GM12891 (cell line): Measurements from ENCODE around the gene ZNF791.
A peak's percentile ranks its signal among the peaks of the same experiment; 100 is the strongest.

Experiments used
- PAX5 ChIP-seq: IDR thresholded peaks from 2 replicates; pipeline ENCODE4 v1.6.1; 2011; ENCODE audit warnings: low read length, moderate library complexity, mild to moderate bottlenecking; ENCODE audit not compliant: insufficient read depth, severe bottlenecking
- POLR2A ChIP-seq: IDR thresholded peaks from 2 replicates; pipeline ENCODE4 v1.6.1; 2011; ENCODE audit warnings: low read depth, low read length, control low read depth
- POLR2AphosphoS5 ChIP-seq: IDR thresholded peaks from 2 replicates; pipeline ENCODE4 v1.6.1; 2011; ENCODE audit warnings: low read depth, low read length, control low read depth
- POU2F2 ChIP-seq: IDR thresholded peaks from 2 replicates; pipeline ENCODE4 v1.6.1; 2011; ENCODE audit warnings: low read depth, mild to moderate bottlenecking, control low read depth, low read length, moderate library complexity
- SPI1 ChIP-seq: IDR thresholded peaks from 2 replicates; pipeline ENCODE4 v1.6.1; 2011; ENCODE audit warnings: low read depth, low read length, control low read depth
- TAF1 ChIP-seq: IDR thresholded peaks from 2 replicates; pipeline ENCODE4 v1.6.1; 2011; ENCODE audit warnings: low read depth, low read length, control low read depth

DNA sequence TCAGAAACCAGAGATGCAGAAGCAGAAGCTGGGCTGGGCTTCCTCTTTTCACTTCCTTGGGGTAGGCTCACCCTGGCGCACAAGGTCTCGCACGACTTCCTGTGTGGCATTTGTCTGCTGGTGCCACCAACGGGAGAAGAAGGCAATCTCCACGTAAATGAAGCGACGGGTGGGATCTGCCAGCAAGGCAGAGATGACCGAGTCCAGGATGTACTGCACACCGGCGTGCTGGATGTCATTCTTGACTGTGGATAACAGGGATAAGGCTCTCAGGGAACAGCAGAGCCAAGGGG lies 54.5 kb downstream of the ZNF791 start:
- TF ChIP-seq POLR2A (no peak; the same call in 1 of the 2 replicates), POLR2AphosphoS5 (peak; percentile 58; the same call in 1 of the 2 replicates), TAF1 (no peak), POU2F2 (no peak; the same call in 1 of the 2 replicates), PAX5 (no peak), SPI1 (peak; percentile 97)
